IMR-90 (cell line): ENCODE measurements around the gene CD8A. TPM values are rescaled to one million over a fixed set of nuclear protein-coding genes. Genes with fewer than 3 reads are reported as not detected.

Experiments
- ATAC-seq: fragments of 200-7000 bp; cut with Tn5 transposase; 2 replicates; pipeline ENCODE4 v1.9.1; 2020; ENCODE audit warnings: low read depth, mild to moderate bottlenecking, moderate library complexity
- BruUV-seq: library from RNA; stranded (reverse); fragments of 400-500 nt; replicated peaks from 2 replicates; lab custom pipeline; 2021; lab: Mats Ljungman, UMichigan
- CTCF ChIA-PET: fragments of 300-600 bp; formaldehyde crosslinking; extraction: SDS; loops from one replicate; lab custom pipeline; 2021; ENCODE audit warnings: antibody characterized with exemption; lab: Yijun Ruan, JAX
- POLR2A ChIA-PET: fragments of 300-600 bp; sonication (Branson Sonifier 250); formaldehyde crosslinking; loops from one replicate; lab custom pipeline; 2022; ENCODE audit warnings: antibody characterized with exemption; ENCODE audit not compliant: unreplicated experiment; lab: Charles Lee
- DNase-seq: peaks from one replicate; pipeline ENCODE4 v3.0.0; 2013
- H2AFZ ChIP-seq: replicated peaks from 2 replicates; pipeline ENCODE3; 2013; ENCODE audit warnings: low read length, mild to moderate bottlenecking; ENCODE audit not compliant: poor library complexity
- H2AK5ac ChIP-seq: 2 replicates; pipeline ENCODE4 v1.6.1; 2013; ENCODE audit warnings: low read depth, low read length, inconsistent platforms
- H2AK9ac ChIP-seq: replicated peaks from 2 replicates; pipeline ENCODE3; 2013; ENCODE audit warnings: mild to moderate bottlenecking, low read depth, low read length, moderate library complexity; ENCODE audit not compliant: poor library complexity
- H2BK120ac ChIP-seq: 2 replicates; pipeline ENCODE4 v1.6.1; 2013; ENCODE audit warnings: low read depth, low read length, inconsistent platforms
- H2BK15ac ChIP-seq: 3 replicates; pipeline ENCODE4 v1.6.1; 2013; ENCODE audit warnings: low read depth, low read length, inconsistent platforms
- H2BK20ac ChIP-seq: 2 replicates; pipeline ENCODE4 v1.6.1; 2013; ENCODE audit warnings: low read depth, mild to moderate bottlenecking, inconsistent platforms, low read length, moderate library complexity
- H2BK5ac ChIP-seq: 2 replicates; pipeline ENCODE4 v1.6.1; 2013; ENCODE audit warnings: mild to moderate bottlenecking, low read depth, low read length, inconsistent platforms; ENCODE audit not compliant: poor library complexity, severe bottlenecking
- H3K14ac ChIP-seq: replicated peaks from 2 replicates; pipeline ENCODE4 v1.6.1; 2013; ENCODE audit warnings: low read depth, low read length, inconsistent platforms
- H3K18ac ChIP-seq: 2 replicates; pipeline ENCODE4 v1.6.1; 2013; ENCODE audit warnings: low read depth, low read length, control low read depth
- H3K23ac ChIP-seq: 2 replicates; pipeline ENCODE4 v1.6.1; 2013; ENCODE audit warnings: low read depth, low read length, inconsistent platforms
- H3K27ac ChIP-seq: 2 replicates; pipeline ENCODE4 v1.5.1; 2013; ENCODE audit warnings: mild to moderate bottlenecking, control low read depth, low read length; ENCODE audit not compliant: insufficient read depth
- H3K27me3 ChIP-seq: 2 replicates; pipeline ENCODE4 v1.6.1; 2013; ENCODE audit warnings: low read length; ENCODE audit not compliant: control insufficient read depth, insufficient read depth
- H3K36me3 ChIP-seq: 2 replicates; pipeline ENCODE4 v1.6.1; 2013; ENCODE audit warnings: low read length, mixed read lengths; ENCODE audit not compliant: control insufficient read depth, insufficient read depth
- H3K4ac ChIP-seq: 2 replicates; pipeline ENCODE4 v1.6.1; 2013; ENCODE audit warnings: low read depth, low read length, inconsistent platforms
- H3K4me1 ChIP-seq: 2 replicates; pipeline ENCODE4 v1.6.1; 2013; ENCODE audit warnings: low read length, mixed read lengths; ENCODE audit not compliant: control insufficient read depth, insufficient read depth
- H3K4me2 ChIP-seq: 2 replicates; pipeline ENCODE4 v1.6.1; 2013; ENCODE audit warnings: low read depth, mild to moderate bottlenecking, control low read depth, low read length, moderate library complexity
- H3K4me3 ChIP-seq: 2 replicates; pipeline ENCODE4 v1.5.1; 2013; ENCODE audit warnings: low read depth, mild to moderate bottlenecking, control low read depth, low read length, moderate library complexity; ENCODE audit not compliant: insufficient read depth
- H3K56ac ChIP-seq: 2 replicates; pipeline ENCODE4 v1.6.1; 2013; ENCODE audit warnings: low read length, inconsistent platforms; ENCODE audit not compliant: insufficient read depth; ENCODE audit errors: extremely low read depth
- H3K79me1 ChIP-seq, 2 experiments: 2 replicates each; pipeline ENCODE4 v1.6.1; 2013; ENCODE audit warnings: low read length in 2 of 2, inconsistent platforms in 1 of 2, low read depth in 1 of 2
- H3K9ac ChIP-seq: 2 replicates; pipeline ENCODE4 v1.6.1; 2013; ENCODE audit warnings: low read depth, low read length, control low read depth
- H3K9me1 ChIP-seq: 2 replicates; pipeline ENCODE4 v1.6.1; 2013; ENCODE audit warnings: low read length, inconsistent platforms; ENCODE audit not compliant: insufficient read depth
- H3K9me3 ChIP-seq: 2 replicates; pipeline ENCODE4 v1.6.1; 2013; ENCODE audit warnings: low read length; ENCODE audit not compliant: control insufficient read depth, insufficient read depth
- H4K20me1 ChIP-seq: 2 replicates; pipeline ENCODE4 v1.6.1; 2013; ENCODE audit warnings: low read length, inconsistent platforms; ENCODE audit not compliant: insufficient read depth
- H4K5ac ChIP-seq: 2 replicates; pipeline ENCODE4 v1.6.1; 2013; ENCODE audit warnings: mild to moderate bottlenecking, low read depth, low read length, control low read depth
- H4K8ac ChIP-seq, 2 experiments: 2 replicates each; pipeline ENCODE4 v1.6.1; 2013; ENCODE audit warnings: low read depth in 2 of 2, low read length in 2 of 2, control low read depth in 1 of 2, inconsistent platforms in 1 of 2
- H4K91ac ChIP-seq: 2 replicates; pipeline ENCODE4 v1.6.1; 2013; ENCODE audit warnings: low read depth, low read length, inconsistent platforms; ENCODE audit not compliant: insufficient read depth
- BHLHE40 ChIP-seq: fragments of 150-350 bp; IDR thresholded peaks from 2 replicates; pipeline ENCODE4 v1.6.1; 2016; ENCODE audit warnings: mild to moderate bottlenecking, low read depth, low read length
- CEBPB ChIP-seq: IDR thresholded peaks from 2 replicates; pipeline ENCODE4 v1.6.1; 2012; ENCODE audit warnings: low read depth, low read length, improper control_type of control experiment
- CHD1 ChIP-seq: IDR thresholded peaks from 2 replicates; pipeline ENCODE4 v1.6.1; 2012; ENCODE audit warnings: low read depth, low read length, improper control_type of control experiment
- FOS ChIP-seq: fragments of 150-350 bp; IDR thresholded peaks from 2 replicates; pipeline ENCODE4 v1.6.1; 2016; ENCODE audit warnings: low read depth, low read length
- MAFK ChIP-seq: IDR thresholded peaks from 2 replicates; pipeline ENCODE4 v1.6.1; 2012; ENCODE audit warnings: low read depth, low read length, improper control_type of control experiment
- MXI1 ChIP-seq: IDR thresholded peaks from 2 replicates; pipeline ENCODE4 v1.6.1; 2012; ENCODE audit warnings: low read depth, mild to moderate bottlenecking, low read length, moderate library complexity, borderline replicate concordance
- NFE2L2 ChIP-seq: fragments of 150-350 bp; IDR thresholded peaks from 2 replicates; pipeline ENCODE4 v1.6.1; 2016; ENCODE audit warnings: low read depth, mild to moderate bottlenecking, low read length
- RCOR1 ChIP-seq: IDR thresholded peaks from 2 replicates; pipeline ENCODE4 v1.6.1; 2012; ENCODE audit warnings: mild to moderate bottlenecking, low read length, improper control_type of control experiment; ENCODE audit not compliant: insufficient replicate concordance
- RFX5 ChIP-seq: IDR thresholded peaks from 2 replicates; pipeline ENCODE4 v1.8.0; 2012; ENCODE audit warnings: low read depth, mild to moderate bottlenecking, low read length, moderate library complexity
- SMC3 ChIP-seq: fragments of 150-350 bp; IDR thresholded peaks from 2 replicates; pipeline ENCODE4 v1.6.1; 2016; ENCODE audit warnings: low read depth, mild to moderate bottlenecking, antibody characterized with exemption, low read length, moderate library complexity
- WGBS, 2 experiments: methylation state at CpG; one replicate each; pipeline versions ENCODE4 v1.1.5 to v1.1.7; 2013; ENCODE audit warnings: missing lambda C conversion rate in 2 of 2; ENCODE audit not compliant: insufficient read length in 1 of 2; ENCODE audit errors: extremely low coverage in 2 of 2; 5-methylcytosine and 5-hydroxymethylcytosine counted together
- dilution Hi-C: fragments of 300-500 bp; cut with HindIII; formaldehyde crosslinking; loops from one replicate; pipeline ENCODE4 v1.14.3; 2018; ENCODE audit warnings: low sequenced_read_pairs; ENCODE audit not compliant: unreplicated experiment
- in situ Hi-C: fragments of 300-500 bp; cut with MboI; formaldehyde crosslinking; loops from 3 replicates; pipeline ENCODE4 v1.14.3; 2019; ENCODE audit warnings: low sequenced_read_pairs, inconsistent platforms, mixed read lengths
- intact Hi-C: fragments of 100-400 bp; cut with micrococcal nuclease; formaldehyde crosslinking; loops from 2 replicates; pipeline ENCODE4 v1.10.0; 2022
- polyA plus RNA-seq, 3 experiments: library from polyadenylated mRNA; depleted of rRNA; stranded (reverse); fragments of >200 nt; gene quantifications; 2 replicates each; pipeline ENCODE4 v1.2.3, GENCODE V29; 2012; ENCODE audit warnings: low replicate concordance in 1 of 3
- total RNA-seq: library from RNA; depleted of rRNA; stranded (reverse); fragments of >200 nt; gene quantifications from 2 replicates; pipeline ENCODE4 v1.2.3, GENCODE V29; 2012
- TF ChIP-seq, protein P1 (sequence below): fragments of 150-350 bp; IDR thresholded peaks from 2 replicates; pipeline ENCODE4 v1.6.1; 2017; ENCODE audit warnings: mild to moderate bottlenecking, antibody characterized with exemption, low read length, low read depth
- TF ChIP-seq, protein P2 (sequence below): fragments of 150-350 bp; IDR thresholded peaks from 2 replicates; pipeline ENCODE4 v1.6.1; 2016; ENCODE audit warnings: low read depth, mild to moderate bottlenecking, low read length, moderate library complexity, borderline replicate concordance

CD8A gene
- total and polyA plus RNA-seq, 2 of the 4 experiments (the other 2 are of a cell fraction), result not detected

DNA sequence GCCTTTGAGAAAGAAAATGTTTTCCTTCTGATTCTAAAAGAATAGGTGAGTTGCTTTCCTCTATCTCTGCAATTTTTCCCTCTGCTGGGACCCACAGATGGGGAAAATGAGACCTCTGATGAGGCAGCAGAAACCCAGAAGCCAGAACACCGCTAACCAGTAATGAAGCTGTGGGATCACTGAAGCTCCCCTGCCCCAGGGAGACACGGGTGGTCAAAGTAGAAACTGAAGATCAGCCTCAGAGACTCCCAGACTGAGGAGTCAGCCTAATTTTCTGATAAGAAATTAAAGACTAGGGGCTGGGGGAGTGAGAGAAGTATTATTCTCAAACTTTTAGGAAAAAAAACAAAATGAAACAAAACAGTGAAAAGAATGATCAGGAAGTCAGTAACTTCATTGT lies 40.8 kb upstream of the CD8A start:
- Histone ChIP-seq H2BK5ac (no peak overlapping the region), H3K18ac (no peak overlapping the region), H2BK20ac (no peak overlapping the region), H3K9me3 (no peaks in the 10 kb centered on the region), H4K91ac (no peak overlapping the region), H3K36me3 (no peaks in the 10 kb centered on the region), H3K79me1 (no peaks in the 10 kb centered on the region), H2AFZ (no peak overlapping the region), H3K23ac (no peak overlapping the region), H4K5ac (no peak overlapping the region), H3K9me1 (no peaks in the 10 kb centered on the region), H2BK120ac (no peak overlapping the region), H2AK5ac (no peak overlapping the region), H4K20me1 (no peaks in the 10 kb centered on the region), H3K27ac (no peak overlapping the region), H4K8ac (no peak overlapping the region), H3K4me1 (no peaks in the 10 kb centered on the region), H3K4me2 (no peak overlapping the region), H3K14ac (no peak overlapping the region), H3K27me3 (peaks cover 15% of the 10 kb centered on the region), H2BK15ac (no peak overlapping the region), H3K4me3 (no peak overlapping the region), H3K4ac (no peak overlapping the region), H3K56ac (no peak overlapping the region), H2AK9ac (no peak overlapping the region), H3K9ac (no peak overlapping the region)
- TF ChIP-seq BHLHE40, result no peak
- TF ChIP-seq, protein P1, sequence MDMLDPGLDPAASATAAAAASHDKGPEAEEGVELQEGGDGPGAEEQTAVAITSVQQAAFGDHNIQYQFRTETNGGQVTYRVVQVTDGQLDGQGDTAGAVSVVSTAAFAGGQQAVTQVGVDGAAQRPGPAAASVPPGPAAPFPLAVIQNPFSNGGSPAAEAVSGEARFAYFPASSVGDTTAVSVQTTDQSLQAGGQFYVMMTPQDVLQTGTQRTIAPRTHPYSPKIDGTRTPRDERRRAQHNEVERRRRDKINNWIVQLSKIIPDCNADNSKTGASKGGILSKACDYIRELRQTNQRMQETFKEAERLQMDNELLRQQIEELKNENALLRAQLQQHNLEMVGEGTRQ, result no peak
- TF ChIP-seq, protein P2, sequence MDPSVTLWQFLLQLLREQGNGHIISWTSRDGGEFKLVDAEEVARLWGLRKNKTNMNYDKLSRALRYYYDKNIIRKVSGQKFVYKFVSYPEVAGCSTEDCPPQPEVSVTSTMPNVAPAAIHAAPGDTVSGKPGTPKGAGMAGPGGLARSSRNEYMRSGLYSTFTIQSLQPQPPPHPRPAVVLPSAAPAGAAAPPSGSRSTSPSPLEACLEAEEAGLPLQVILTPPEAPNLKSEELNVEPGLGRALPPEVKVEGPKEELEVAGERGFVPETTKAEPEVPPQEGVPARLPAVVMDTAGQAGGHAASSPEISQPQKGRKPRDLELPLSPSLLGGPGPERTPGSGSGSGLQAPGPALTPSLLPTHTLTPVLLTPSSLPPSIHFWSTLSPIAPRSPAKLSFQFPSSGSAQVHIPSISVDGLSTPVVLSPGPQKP, result no peak
- no peak for TF ChIP-seq RFX5
- TF ChIP-seq FOS, result no peak
- TF ChIP-seq CHD1, result no peak
- no peak for TF ChIP-seq MXI1
- TF ChIP-seq NFE2L2, result no peak
- TF ChIP-seq MAFK, result no peak
- no peak for TF ChIP-seq SMC3
- no peak for TF ChIP-seq CEBPB
- TF ChIP-seq RCOR1, result no peak
- no peak for DNase-seq
- WGBS, 2 experiments, result no CpG with 5 or more reads among the region's 2 CpGs
- in situ Hi-C loops (no loop called here), dilution Hi-C loops (no loop called here), intact Hi-C loops (no loop called here)
- ChIA-PET POLR2A (no interaction called here), CTCF (no interaction called here)
- BruUV-seq, result no TSS peak
- ATAC-seq, result no peak
